ENCODE results near the gene KAZN.

The KAZN gene

GRCh38 chr1:14677292-14677971, 78.9 kb downstream of the KAZN start:
- no peak for DNase-seq (ENCODE audit: low read depth in 2 of 2)

- no peak for DNase-seq (ENCODE audit: low read depth in 2 of 2)
These were observed 79.6 kb downstream of the KAZN start for GRCh38 chr1:14678011-14678638.

GRCh38 chr1:14679027-14679688, 80.7 kb downstream of the KAZN start:
- no peak for DNase-seq (ENCODE audit: low read depth in 2 of 2)

- no peak for DNase-seq (ENCODE audit: low read depth in 2 of 2)
These were observed 82.7 kb downstream of the KAZN start for GRCh38 chr1:14681182-14681581.

GRCh38 chr1:14682941-14683621, 84.6 kb downstream of the KAZN start:
- no peak for DNase-seq (ENCODE audit: low read depth in 2 of 2)

GRCh38 chr1:14685078-14685477, 86.6 kb downstream of the KAZN start:
- no peak for DNase-seq (ENCODE audit: low read depth in 2 of 2)

- DNase-seq (ENCODE audit: low read depth in 2 of 2): no peak
These were observed 88.2 kb downstream of the KAZN start for GRCh38 chr1:14686701-14687100.

- DNase-seq (ENCODE audit: low read depth in 2 of 2): no peak
These were observed 88.7 kb downstream of the KAZN start for GRCh38 chr1:14687147-14687546.

GRCh38 chr1:14689996-14690615, 91.6 kb downstream of the KAZN start:
- DNase-seq (ENCODE audit: low read depth in 2 of 2): no peak

GRCh38 chr1:14693949-14694348, 95.5 kb downstream of the KAZN start:
- DNase-seq (ENCODE audit: low read depth in 2 of 2): no peak

- no peak for DNase-seq (ENCODE audit: low read depth in 2 of 2)
These were observed 96.1 kb downstream of the KAZN start for GRCh38 chr1:14694589-14694988.

- no peak for DNase-seq (ENCODE audit: low read depth in 2 of 2)
These were observed 98.3 kb downstream of the KAZN start for GRCh38 chr1:14696761-14697160.

GRCh38 chr1:14697353-14697752, 98.9 kb downstream of the KAZN start:
- no peak for DNase-seq (ENCODE audit: low read depth in 2 of 2)

- no peak for DNase-seq (ENCODE audit: low read depth in 2 of 2)
These were observed 99.8 kb downstream of the KAZN start for GRCh38 chr1:14698314-14698713.

- no peak for DNase-seq (ENCODE audit: low read depth in 2 of 2)
These were observed 101.1 kb downstream of the KAZN start for GRCh38 chr1:14699620-14700019.

GRCh38 chr1:14704846-14705245, 106.4 kb downstream of the KAZN start:
- DNase-seq (ENCODE audit: low read depth in 2 of 2): no peak

GRCh38 chr1:14705824-14706223, 107.3 kb downstream of the KAZN start:
- no peak for DNase-seq (ENCODE audit: low read depth in 2 of 2)

- DNase-seq (ENCODE audit: low read depth in 2 of 2): no peak
These were observed 108.1 kb downstream of the KAZN start for GRCh38 chr1:14706631-14707030.

GRCh38 chr1:14707531-14708445, 109.3 kb downstream of the KAZN start:
- no peak for DNase-seq (ENCODE audit: low read depth in 2 of 2)

- DNase-seq (ENCODE audit: low read depth in 2 of 2): no peak
These were observed 111.8 kb downstream of the KAZN start for GRCh38 chr1:14710331-14710730.

GRCh38 chr1:14712136-14712535, 113.7 kb downstream of the KAZN start:
- no peak for DNase-seq (ENCODE audit: low read depth in 2 of 2)
